NCI-H1105 treated with DMSO at 0.1 percent for 48 hours (cell line): Measurements from ENCODE around the gene GPR176.
A peak's percentile ranks its signal among the peaks of the same experiment; 100 is the strongest.

Experiments
- DNase-seq: peaks from one replicate; lab custom pipeline; 2025; lab: John Stamatoyannopoulos, UW

The GPR176 gene

GRCh38 chr15:39807791-39808190 lies 112.3 kb downstream of the GPR176 start:
- no peak for DNase-seq

GRCh38 chr15:39804026-39804425 lies 116.0 kb downstream of the GPR176 start:
- no peak for DNase-seq

- DNase-seq = no peak
These were observed 117.0 kb downstream of the GPR176 start for GRCh38 chr15:39803016-39803415.

GRCh38 chr15:39801641-39802309 lies 118.3 kb downstream of the GPR176 start:
- DNase-seq = peak; percentile 2

- no peak for DNase-seq
These were observed 120.5 kb downstream of the GPR176 start for GRCh38 chr15:39799552-39800011.

- DNase-seq = no peak
These were observed 121.7 kb downstream of the GPR176 start for GRCh38 chr15:39798382-39798781.

GRCh38 chr15:39797407-39797806 lies 122.7 kb downstream of the GPR176 start:
- DNase-seq = no peak

GRCh38 chr15:39796601-39797000 lies 123.5 kb downstream of the GPR176 start:
- DNase-seq = no peak

- no peak for DNase-seq
These were observed 124.6 kb downstream of the GPR176 start for GRCh38 chr15:39795486-39795885.

GRCh38 chr15:39794954-39795353 lies 125.1 kb downstream of the GPR176 start:
- DNase-seq = no peak

GRCh38 chr15:39793923-39794322 lies 126.1 kb downstream of the GPR176 start:
- DNase-seq = no peak

GRCh38 chr15:39792844-39793335 lies 127.2 kb downstream of the GPR176 start:
- no peak for DNase-seq

- no peak for DNase-seq
These were observed 127.8 kb downstream of the GPR176 start for GRCh38 chr15:39792025-39792843.

- DNase-seq = no peak
These were observed 130.3 kb downstream of the GPR176 start for GRCh38 chr15:39789736-39790135.

- no peak for DNase-seq
These were observed 131.1 kb downstream of the GPR176 start for GRCh38 chr15:39788800-39789565.

- DNase-seq = no peak
These were observed 132.0 kb downstream of the GPR176 start for GRCh38 chr15:39788108-39788507.

- DNase-seq = no peak
These were observed 132.6 kb downstream of the GPR176 start for GRCh38 chr15:39787479-39787878.

GRCh38 chr15:39786447-39787056 lies 133.5 kb downstream of the GPR176 start:
- DNase-seq = peak; percentile 34

GRCh38 chr15:39785841-39786240 lies 134.2 kb downstream of the GPR176 start:
- no peak for DNase-seq

GRCh38 chr15:39785139-39785538 lies 134.9 kb downstream of the GPR176 start:
- DNase-seq = peak; percentile 33

GRCh38 chr15:39784638-39785037 lies 135.4 kb downstream of the GPR176 start:
- no peak for DNase-seq

- DNase-seq = no peak
These were observed 135.9 kb downstream of the GPR176 start for GRCh38 chr15:39784125-39784524.
